Stimulated activated naive CD4-positive, alpha-beta T cell treated with Interleukin-2 at 50 U/mL for 16 hours (primary cell): Measurements from ENCODE around the gene HDHD2.

Source experiments
- DNase-seq: peaks from one replicate; lab custom pipeline; 2025; lab: John Stamatoyannopoulos, UW

Gene HDHD2

GRCh38 chr18:47062471-47062870 lies 87.8 kb downstream of the HDHD2 start:
- no peak for DNase-seq
